ENCODE measurements around the gene CDC14A.
"Not testable (repeated sequence)": the region's sequence is repeated elsewhere in the genome, so short reads cannot be mapped to it uniquely, and the experiment has no call there.

CDC14A gene

GRCh38 chr1:100332331-100332730 lies 20.0 kb upstream of the CDC14A start:
- no peak for DNase-seq (ENCODE audit: low read depth)

- DNase-seq (ENCODE audit: low read depth): no peak
Observed at GRCh38 chr1:100335436-100335835, 16.9 kb upstream of the CDC14A start.

- DNase-seq (ENCODE audit: low read depth): not testable (repeated sequence)
Observed at GRCh38 chr1:100337878-100338277, 14.4 kb upstream of the CDC14A start.

GRCh38 chr1:100339735-100340134 lies 12.6 kb upstream of the CDC14A start:
- DNase-seq (ENCODE audit: low read depth): not testable (repeated sequence)

- no peak for DNase-seq (ENCODE audit: low read depth)
Observed at GRCh38 chr1:100340494-100340893, 11.8 kb upstream of the CDC14A start.

- DNase-seq (ENCODE audit: low read depth): no peak
Observed at GRCh38 chr1:100342348-100342747, 10.0 kb upstream of the CDC14A start.

GRCh38 chr1:100343897-100344296 lies 8.4 kb upstream of the CDC14A start:
- no peak for DNase-seq (ENCODE audit: low read depth)

- no peak for DNase-seq (ENCODE audit: low read depth)
Observed at GRCh38 chr1:100344774-100345173, 7.5 kb upstream of the CDC14A start.

- DNase-seq (ENCODE audit: low read depth): no peak
Observed at GRCh38 chr1:100346387-100346786, 5.9 kb upstream of the CDC14A start.

- no peak for DNase-seq (ENCODE audit: low read depth)
Observed at GRCh38 chr1:100347009-100347966, 5.0 kb upstream of the CDC14A start.

GRCh38 chr1:100348549-100349144 lies 3.7 kb upstream of the CDC14A start:
- no peak for DNase-seq (ENCODE audit: low read depth)

- no peak for DNase-seq (ENCODE audit: low read depth)
Observed at GRCh38 chr1:100349246-100349645, 3.1 kb upstream of the CDC14A start.

GRCh38 chr1:100350787-100351094 lies 1.6 kb upstream of the CDC14A start:
- no peak for DNase-seq (ENCODE audit: low read depth)

- DNase-seq (ENCODE audit: low read depth): peak; percentile 83
Observed at GRCh38 chr1:100351095-100351887, 1.0 kb upstream of the CDC14A start.

GRCh38 chr1:100353071-100353801 lies 930 bp downstream of the CDC14A start:
- DNase-seq (ENCODE audit: low read depth): peak; percentile 32

GRCh38 chr1:100353988-100354387 lies 1.7 kb downstream of the CDC14A start:
- DNase-seq (ENCODE audit: low read depth): no peak

- no peak for DNase-seq (ENCODE audit: low read depth)
Observed at GRCh38 chr1:100354971-100355394, 2.7 kb downstream of the CDC14A start.

GRCh38 chr1:100358210-100358609 lies 5.9 kb downstream of the CDC14A start:
- DNase-seq (ENCODE audit: low read depth): no peak

GRCh38 chr1:100359139-100359538 lies 6.8 kb downstream of the CDC14A start:
- no peak for DNase-seq (ENCODE audit: low read depth)

GRCh38 chr1:100360790-100361510 lies 8.6 kb downstream of the CDC14A start:
- no peak for DNase-seq (ENCODE audit: low read depth)

GRCh38 chr1:100361511-100362089 lies 9.3 kb downstream of the CDC14A start:
- no peak for DNase-seq (ENCODE audit: low read depth)

Measured in activated T-helper 9 cell treated with anti-CD3 and anti-CD28 coated beads, Interleukin-2, amount 50 U/mL, for 16 hours (primary cell).